Nephron (organoid): Measurements from ENCODE around the gene DUSP5.

ENCODE experiments used
- H3K27ac Mint-ChIP-seq, 3 experiments: 2 replicates each; pipeline ENCODE4 v1.8.0; 2020; ENCODE audit warnings: mixed read lengths in 3 of 3, mild to moderate bottlenecking in 2 of 3, moderate library complexity in 1 of 3
- H3K27me3 Mint-ChIP-seq: 2 replicates; pipeline ENCODE4 v1.8.0; 2021; ENCODE audit warnings: low read depth, mild to moderate bottlenecking, moderate library complexity, mixed read lengths
- H3K36me3 Mint-ChIP-seq: 2 replicates; pipeline ENCODE4 v1.8.0; 2020; ENCODE audit warnings: low read depth, mixed read lengths
- H3K4me1 Mint-ChIP-seq: 2 replicates; pipeline ENCODE4 v1.8.0; 2020; ENCODE audit warnings: mixed read lengths
- H3K4me3 Mint-ChIP-seq, 3 experiments: 2 replicates each; pipeline ENCODE4 v1.8.0; 2020; ENCODE audit warnings: mild to moderate bottlenecking in 3 of 3, mixed read lengths in 3 of 3, moderate library complexity in 2 of 3
- H3K9me3 Mint-ChIP-seq: 2 replicates; pipeline ENCODE4 v1.8.0; 2020; ENCODE audit warnings: mixed read lengths
- CTCF ChIP-seq, 3 experiments: fragments of 200-600 bp; sonication (generic); IDR thresholded peaks; one replicate each; pipeline ENCODE4 v1.5.0; 2021; ENCODE audit warnings: antibody characterized with exemption in 3 of 3; ENCODE audit not compliant: unreplicated experiment in 3 of 3

The DUSP5 gene

DNA sequence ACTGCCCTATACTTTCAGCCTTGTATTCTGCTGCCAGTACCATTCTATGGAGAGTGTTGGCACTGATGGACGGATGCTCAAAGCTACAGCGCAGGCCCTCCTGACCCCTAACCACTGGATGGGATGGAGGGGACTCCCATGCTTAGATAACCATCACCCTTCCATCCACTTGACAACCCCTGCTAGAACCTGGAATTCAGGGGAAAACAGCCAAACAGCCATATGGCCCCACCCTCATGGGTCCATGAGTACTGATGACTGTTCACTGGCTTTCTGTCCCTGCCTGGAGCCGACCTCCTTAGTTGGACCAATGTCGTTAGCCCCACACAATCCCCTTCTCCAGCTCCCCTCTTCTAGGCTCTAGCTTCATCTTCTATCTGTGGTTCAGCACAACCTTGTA lies 16.2 kb downstream of the DUSP5 start:
- H3K4me1 Mint-ChIP-seq, result peaks cover 5% of the 10 kb centered on the region
- no peak overlapping the region for H3K4me3 Mint-ChIP-seq
- peaks cover 7% of the 10 kb centered on the region for H3K27me3 Mint-ChIP-seq
- no peak overlapping the region for H3K27ac Mint-ChIP-seq
- H3K9me3 Mint-ChIP-seq, result no peaks in the 10 kb centered on the region
- H3K36me3 Mint-ChIP-seq, result peaks cover 18% of the 10 kb centered on the region
- no peak for TF ChIP-seq CTCF (IDR thresholded peaks at IDR 0.05; ENCODE audit: unreplicated experiment in 3 of 3)

DNA sequence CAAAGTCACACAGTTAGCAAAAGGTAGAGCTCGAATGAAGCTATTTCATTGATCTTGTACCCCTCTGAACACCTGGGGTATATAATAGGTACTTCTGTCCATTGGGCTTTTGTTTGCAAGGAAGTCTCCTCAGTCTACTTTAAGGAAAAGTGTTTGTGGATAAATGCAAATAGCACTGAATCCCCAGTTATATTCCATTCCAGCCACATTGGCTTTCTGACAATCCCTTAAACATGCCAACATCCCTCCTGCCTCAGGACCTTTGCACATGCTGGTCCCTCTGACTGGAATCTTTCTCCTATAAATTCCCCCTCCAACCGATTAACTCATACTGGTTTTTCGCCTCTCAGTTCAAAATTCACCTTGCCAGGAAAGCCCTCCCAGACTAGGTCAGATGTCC lies 17.1 kb downstream of the DUSP5 start:
- TF ChIP-seq CTCF (IDR thresholded peaks at IDR 0.05; ENCODE audit: unreplicated experiment in 3 of 3), result no peak
- no peaks in the 10 kb centered on the region for H3K9me3 Mint-ChIP-seq
- H3K36me3 Mint-ChIP-seq, result peaks cover 14% of the 10 kb centered on the region
- no peaks in the 10 kb centered on the region for H3K4me1 Mint-ChIP-seq
- H3K4me3 Mint-ChIP-seq, result no peak overlapping the region
- H3K27ac Mint-ChIP-seq, result no peak overlapping the region
- H3K27me3 Mint-ChIP-seq, result peaks cover 9% of the 10 kb centered on the region

GRCh38 chr10:110516815-110517492 lies 19.2 kb downstream of the DUSP5 start:
- Mint-ChIP-seq H3K4me3 (no peak overlapping the region), H3K4me1 (no peaks in the 10 kb centered on the region), H3K9me3 (no peaks in the 10 kb centered on the region), H3K27me3 (peaks cover 9% of the 10 kb centered on the region), H3K27ac (no peak overlapping the region), H3K36me3 (no peaks in the 10 kb centered on the region)
- no peak for TF ChIP-seq CTCF (IDR thresholded peaks at IDR 0.05; ENCODE audit: unreplicated experiment in 3 of 3)

DNA sequence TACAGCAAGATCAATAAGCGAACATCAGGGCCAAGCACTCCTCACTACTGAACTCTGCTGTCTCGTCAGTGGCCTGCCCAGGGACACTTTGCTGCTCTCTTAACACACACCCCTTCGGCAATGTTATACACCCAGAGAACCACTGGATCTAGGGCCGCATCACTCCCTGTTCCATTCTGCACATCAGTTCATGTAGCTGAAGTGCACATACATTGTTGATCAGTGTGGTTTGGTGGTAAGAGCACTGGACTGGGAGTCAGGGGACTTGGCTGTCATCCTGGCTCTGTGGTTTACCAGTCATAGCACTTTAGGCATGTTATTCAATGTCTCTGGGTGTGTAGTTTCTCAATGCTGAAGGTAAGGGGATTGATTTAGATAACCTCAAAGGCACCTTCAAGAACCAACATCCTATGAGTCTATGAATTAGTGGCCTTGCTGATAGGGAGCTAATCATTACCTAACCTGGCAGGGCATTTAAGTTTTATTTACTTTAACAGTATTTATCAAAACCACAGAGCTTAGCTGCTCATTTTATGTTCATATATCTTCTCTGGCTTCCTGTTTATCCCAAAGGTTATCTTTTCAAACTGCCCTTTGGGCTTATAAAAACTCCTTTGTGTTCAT lies 24.8 kb downstream of the DUSP5 start:
- Mint-ChIP-seq H3K4me3 (no peak overlapping the region), H3K27me3 (peaks cover 5% of the 10 kb centered on the region), H3K27ac (no peak overlapping the region), H3K4me1 (no peaks in the 10 kb centered on the region), H3K36me3 (no peaks in the 10 kb centered on the region), H3K9me3 (no peaks in the 10 kb centered on the region)
- no peak for TF ChIP-seq CTCF (IDR thresholded peaks at IDR 0.05; ENCODE audit: unreplicated experiment in 3 of 3)

DNA sequence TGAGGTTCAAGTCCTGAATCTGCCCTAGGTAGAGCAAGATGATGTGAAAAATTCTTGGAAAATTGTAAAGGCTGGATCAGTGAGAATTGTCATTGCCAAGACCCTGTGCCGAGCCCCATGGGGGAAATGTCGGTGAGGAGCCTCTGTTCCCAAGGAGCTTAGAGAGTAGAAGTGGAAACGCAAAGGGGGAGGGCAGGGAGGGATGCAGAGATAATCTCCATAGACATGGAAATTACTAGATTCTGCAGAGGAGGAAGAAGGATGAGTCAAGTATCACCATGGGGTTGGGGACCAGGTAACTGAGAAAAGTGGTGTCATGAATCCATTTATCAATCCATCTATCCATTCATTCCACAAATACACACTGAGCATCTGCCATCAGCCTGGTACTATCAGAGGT lies 26.0 kb downstream of the DUSP5 start:
- peaks cover 12% of the 10 kb centered on the region for H3K27me3 Mint-ChIP-seq
- H3K36me3 Mint-ChIP-seq, result no peaks in the 10 kb centered on the region
- H3K4me3 Mint-ChIP-seq, result no peak overlapping the region
- TF ChIP-seq CTCF (IDR thresholded peaks at IDR 0.05; ENCODE audit: unreplicated experiment in 3 of 3), result no peak
- H3K4me1 Mint-ChIP-seq, result no peaks in the 10 kb centered on the region
- no peaks in the 10 kb centered on the region for H3K9me3 Mint-ChIP-seq
- H3K27ac Mint-ChIP-seq, result no peak overlapping the region
